ENCODE measurements around the gene SPTAN1. TPM values are rescaled to one million over a fixed set of nuclear protein-coding genes. Genes with fewer than 3 reads are reported as not detected.
A peak's percentile ranks its signal among the peaks of the same experiment; 100 is the strongest.
"Not testable (repeated sequence)": the region's sequence is repeated elsewhere in the genome, so short reads cannot be mapped to it uniquely, and the experiment has no call there.

SPTAN1 gene
- total RNA-seq, 2 donors from 2014 or later, result 248 to 277 TPM

- ATAC-seq; DNase-seq; intact Hi-C loops (cut with DNase I, micrococcal nuclease): not testable (repeated sequence)
These were observed 34.5 kb downstream of the SPTAN1 start for GRCh38 chr9:128586934-128587333.

GRCh38 chr9:128587453-128587852, 35.1 kb downstream of the SPTAN1 start:
- intact Hi-C loops (cut with DNase I, micrococcal nuclease), result no loop called here
- peak; percentile 52 for ATAC-seq
- no peak for DNase-seq

- ATAC-seq (no peak), DNase-seq (no peak)
- intact Hi-C loops (cut with DNase I, micrococcal nuclease), result no loop called here
These were observed 36.3 kb downstream of the SPTAN1 start for GRCh38 chr9:128588581-128589233.

GRCh38 chr9:128593039-128593438, 40.7 kb downstream of the SPTAN1 start:
- ATAC-seq (no peak), DNase-seq (no peak)
- intact Hi-C loops (cut with DNase I, micrococcal nuclease), result no loop called here

- intact Hi-C loops (cut with DNase I, micrococcal nuclease), result no loop called here
These were observed 41.5 kb downstream of the SPTAN1 start for GRCh38 chr9:128593856-128594255.

GRCh38 chr9:128595471-128595870, 43.1 kb downstream of the SPTAN1 start:
- DNase-seq (no peak), ATAC-seq (no peak)
- intact Hi-C loops (cut with DNase I, micrococcal nuclease), result no loop called here

More at GRCh38 chr9:128593856-128594255, 41.5 kb downstream of the SPTAN1 start:
- DNase-seq (no peak), ATAC-seq (no peak)

- DNase-seq, result no peak
- intact Hi-C loops (cut with DNase I, micrococcal nuclease), result no loop called here
- ATAC-seq, result no peak
These were observed 47.7 kb downstream of the SPTAN1 start for GRCh38 chr9:128600099-128600498.

GRCh38 chr9:128603697-128604096, 51.3 kb downstream of the SPTAN1 start:
- intact Hi-C loops (cut with DNase I, micrococcal nuclease), result no loop called here
- DNase-seq (no peak), ATAC-seq (no peak)

- DNase-seq (peak in 1 of 2 donors; percentile 73), ATAC-seq (peak; percentile 24)
- intact Hi-C loops (cut with DNase I, micrococcal nuclease), result no loop called here
These were observed 55.4 kb downstream of the SPTAN1 start for GRCh38 chr9:128607642-128608350.

- intact Hi-C loops (cut with DNase I, micrococcal nuclease), result no loop called here
These were observed 58.5 kb downstream of the SPTAN1 start for GRCh38 chr9:128610897-128611296.

GRCh38 chr9:128611600-128612394, 59.4 kb downstream of the SPTAN1 start:
- ATAC-seq, result no peak
- no peak for DNase-seq
- intact Hi-C loops (cut with DNase I, micrococcal nuclease), result no loop called here

More at GRCh38 chr9:128610897-128611296, 58.5 kb downstream of the SPTAN1 start:
- no peak for ATAC-seq
- no peak for DNase-seq

GRCh38 chr9:128614728-128615127, 62.3 kb downstream of the SPTAN1 start:
- DNase-seq (no peak), ATAC-seq (no peak)
- intact Hi-C loops (cut with DNase I, micrococcal nuclease), result no loop called here

GRCh38 chr9:128615571-128615970, 63.2 kb downstream of the SPTAN1 start:
- intact Hi-C loops (cut with DNase I, micrococcal nuclease), result no loop called here
- DNase-seq (no peak), ATAC-seq (no peak)

- peak; percentile 8 for ATAC-seq
- intact Hi-C loops (cut with DNase I, micrococcal nuclease), result no loop called here
- DNase-seq, result no peak
These were observed 65.6 kb downstream of the SPTAN1 start for GRCh38 chr9:128617943-128618342.

GRCh38 chr9:128619127-128619526, 66.7 kb downstream of the SPTAN1 start:
- DNase-seq (no peak), ATAC-seq (no peak)
- intact Hi-C loops (cut with DNase I, micrococcal nuclease), result no loop called here

GRCh38 chr9:128619779-128620178, 67.4 kb downstream of the SPTAN1 start:
- intact Hi-C loops (cut with DNase I, micrococcal nuclease), result no loop called here
- DNase-seq (no peak), ATAC-seq (no peak)

- intact Hi-C loops (cut with DNase I, micrococcal nuclease), result no loop called here
- DNase-seq (no peak), ATAC-seq (no peak)
These were observed 69.5 kb downstream of the SPTAN1 start for GRCh38 chr9:128621730-128622455.

- DNase-seq (no peak), ATAC-seq (peak; percentile 5)
- intact Hi-C loops (cut with DNase I, micrococcal nuclease), result no loop called here
These were observed 72.2 kb downstream of the SPTAN1 start for GRCh38 chr9:128624566-128624965.

Measured in left colon (tissue), 2 donors.